Stimulated activated CD4-positive, alpha-beta T cell treated with anti-CD3 and anti-CD28 coated beads, Interleukin-4, amount 100 ng/mL, for 4 hours (primary cell): ENCODE data around the gene CERS6.

ENCODE experiments used
- DNase-seq, 2 experiments: peaks; one replicate each; pipeline ENCODE4 v3.0.0-alpha.2; 2020

The CERS6 gene

GRCh38 chr2:168607992-168608391 lies 151.9 kb downstream of the CERS6 start:
- DNase-seq: no peak

- no peak for DNase-seq
These were observed 152.7 kb downstream of the CERS6 start for GRCh38 chr2:168608796-168609195.

- DNase-seq: no peak
These were observed 155.0 kb downstream of the CERS6 start for GRCh38 chr2:168611091-168611490.

DNA sequence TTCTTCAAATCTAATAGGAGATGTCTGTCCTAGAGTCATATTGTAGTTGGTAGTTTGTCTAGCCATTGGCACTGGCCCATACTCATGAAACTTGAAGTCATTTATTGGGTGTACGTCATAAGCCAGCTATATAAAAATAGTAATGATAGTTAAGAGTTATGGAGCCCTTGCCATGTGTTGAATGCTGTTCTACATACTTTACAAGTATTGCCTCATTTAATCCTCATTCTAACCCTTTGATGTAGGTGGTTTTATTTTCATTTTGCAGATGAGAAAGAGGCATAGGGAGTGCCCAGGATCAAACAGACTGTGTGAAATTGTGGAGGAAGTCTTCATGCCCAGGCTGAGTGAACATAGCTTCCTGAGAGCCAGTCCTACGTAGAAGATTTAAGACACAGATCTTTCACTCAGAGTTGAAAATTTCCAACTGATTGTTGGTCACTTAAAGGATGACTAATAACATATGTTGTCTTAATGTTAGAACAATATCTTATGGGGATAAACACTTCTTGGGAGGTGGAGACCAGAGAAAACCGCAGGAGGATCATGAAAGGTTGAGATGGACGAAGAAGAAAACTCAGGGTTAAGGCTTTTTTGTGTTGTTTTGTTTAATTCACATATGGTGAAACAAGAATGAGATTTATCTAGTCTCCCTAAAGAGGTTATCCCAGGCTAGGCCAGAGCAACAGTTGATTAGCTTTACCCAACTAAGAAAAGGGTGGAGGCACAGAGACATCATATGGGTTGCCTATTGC lies 156.0 kb downstream of the CERS6 start:
- no peak for DNase-seq

DNA sequence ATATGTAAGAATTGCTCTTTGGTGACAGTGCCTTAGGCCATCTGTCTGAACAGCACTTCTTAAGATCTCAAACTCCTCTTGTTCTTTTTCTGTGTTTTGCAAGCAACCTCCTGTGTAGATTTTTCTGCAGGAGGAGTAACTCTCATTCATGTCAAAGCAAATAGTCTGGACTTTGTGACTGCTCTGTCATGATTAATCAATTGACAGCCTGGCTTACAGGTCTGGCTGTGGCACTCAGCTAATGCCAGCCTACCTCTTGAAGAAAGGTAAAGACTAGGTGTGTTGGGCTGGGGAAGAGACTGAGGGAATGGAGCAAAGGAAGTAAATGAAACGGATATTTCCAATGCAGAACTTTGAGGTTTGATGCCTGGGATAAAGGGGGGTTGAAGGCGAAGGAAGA lies 156.6 kb downstream of the CERS6 start:
- DNase-seq: no peak

GRCh38 chr2:168613551-168613950 lies 157.5 kb downstream of the CERS6 start:
- no peak for DNase-seq

DNA sequence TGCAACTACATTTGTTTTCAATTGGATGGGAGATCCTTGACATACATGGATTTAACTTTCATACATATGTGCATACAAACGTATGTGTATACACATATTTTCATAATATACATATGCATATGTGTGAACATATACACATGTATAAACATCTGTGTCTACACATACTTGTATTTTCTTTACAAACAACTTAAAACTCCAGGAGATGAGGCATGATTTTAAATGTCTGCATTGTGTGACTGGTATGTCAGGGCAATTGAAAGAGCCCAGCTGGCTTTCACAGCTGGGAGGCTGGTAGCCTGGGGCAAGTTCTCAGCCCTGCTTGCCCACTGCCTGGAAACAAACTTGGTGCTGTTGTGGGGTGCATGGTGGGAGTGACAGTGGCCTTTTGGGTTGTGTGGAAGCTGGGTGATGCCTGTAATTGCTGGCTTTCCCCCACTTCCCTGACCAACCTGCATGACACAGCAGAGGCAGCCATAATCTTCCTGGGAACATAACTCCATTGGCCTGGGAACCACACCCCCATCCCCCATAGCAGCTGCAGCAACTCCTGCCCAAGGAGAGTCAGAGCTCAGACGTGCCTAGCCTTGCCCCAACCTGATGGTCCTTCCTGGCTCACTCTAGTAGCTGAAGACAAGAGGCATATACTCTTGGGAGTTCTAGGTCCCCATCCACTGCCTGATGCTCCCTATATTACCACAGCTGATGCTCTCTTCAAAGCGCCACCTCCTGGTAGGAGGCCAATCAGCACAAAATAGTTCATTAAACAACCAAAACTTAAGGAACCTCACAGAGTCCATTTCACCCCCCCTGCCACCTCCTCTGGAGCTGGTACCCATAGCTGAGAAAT lies 158.3 kb downstream of the CERS6 start:
- DNase-seq: no peak

GRCh38 chr2:168620554-168620953 lies 164.5 kb downstream of the CERS6 start:
- no peak for DNase-seq

GRCh38 chr2:168622559-168622958 lies 166.5 kb downstream of the CERS6 start:
- no peak for DNase-seq

DNA sequence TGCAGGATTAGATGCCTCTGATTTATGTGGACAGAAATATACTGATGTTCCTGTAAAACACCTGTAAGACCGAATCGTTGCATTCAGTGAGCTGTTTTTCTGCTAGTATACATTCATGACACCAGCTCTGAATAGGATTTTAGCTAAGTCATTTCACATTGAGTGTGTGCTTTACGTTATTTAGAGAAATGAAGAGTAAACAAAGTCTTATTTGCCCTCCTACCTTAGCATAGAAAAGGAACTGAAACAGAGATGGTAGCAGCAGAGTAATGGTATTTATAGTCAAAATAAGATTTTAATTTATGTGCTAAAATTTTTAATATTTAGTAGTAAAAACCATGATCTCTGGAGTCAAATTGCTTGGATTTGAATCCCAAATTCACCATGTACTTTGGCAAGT lies 168.0 kb downstream of the CERS6 start:
- no peak for DNase-seq

GRCh38 chr2:168626096-168626495 lies 170.0 kb downstream of the CERS6 start:
- DNase-seq: no peak

- no peak for DNase-seq
These were observed 170.6 kb downstream of the CERS6 start for GRCh38 chr2:168626647-168627046.

DNA sequence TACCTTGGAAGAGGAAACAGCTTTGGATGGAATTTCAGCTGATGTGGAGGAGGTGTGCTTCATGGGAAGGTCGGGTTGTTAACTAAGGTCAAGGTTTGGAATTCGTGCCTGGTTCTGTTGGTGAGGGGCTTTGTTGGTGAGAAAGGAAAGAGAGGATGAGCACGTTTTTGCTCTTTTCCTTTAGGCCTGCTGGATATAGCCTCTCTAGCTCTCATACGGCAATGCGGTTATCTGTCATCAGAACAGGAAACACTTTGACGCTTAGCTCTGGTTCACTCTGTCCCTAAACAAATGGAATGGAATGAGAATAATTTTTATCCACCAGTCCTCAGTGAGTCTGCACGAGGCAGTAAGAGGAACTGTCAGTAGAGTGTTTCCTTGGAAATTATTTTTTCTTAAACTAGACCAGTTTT lies 176.6 kb downstream of the CERS6 start:
- no peak for DNase-seq

DNA sequence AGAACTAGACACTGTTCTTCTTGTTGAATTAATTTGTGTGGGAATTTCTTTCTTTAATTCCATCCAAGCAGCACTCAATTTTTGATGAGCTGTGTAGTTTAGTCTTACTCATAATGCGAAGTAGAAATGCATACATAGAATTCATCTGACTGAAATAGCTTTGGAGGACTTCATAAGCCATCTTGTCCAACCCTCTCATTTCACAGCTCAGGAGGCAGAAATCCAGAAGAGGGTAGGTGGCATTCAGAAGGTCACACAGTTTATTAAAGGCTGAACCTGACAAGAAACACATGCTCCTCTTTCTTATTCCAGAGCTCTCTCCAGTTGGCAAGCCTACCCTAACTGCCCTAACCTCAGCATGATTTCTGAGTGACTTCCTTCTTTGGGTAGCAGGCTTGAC lies 177.1 kb downstream of the CERS6 start:
- no peak for DNase-seq

GRCh38 chr2:168633895-168634294 lies 177.8 kb downstream of the CERS6 start:
- DNase-seq: no peak

DNA sequence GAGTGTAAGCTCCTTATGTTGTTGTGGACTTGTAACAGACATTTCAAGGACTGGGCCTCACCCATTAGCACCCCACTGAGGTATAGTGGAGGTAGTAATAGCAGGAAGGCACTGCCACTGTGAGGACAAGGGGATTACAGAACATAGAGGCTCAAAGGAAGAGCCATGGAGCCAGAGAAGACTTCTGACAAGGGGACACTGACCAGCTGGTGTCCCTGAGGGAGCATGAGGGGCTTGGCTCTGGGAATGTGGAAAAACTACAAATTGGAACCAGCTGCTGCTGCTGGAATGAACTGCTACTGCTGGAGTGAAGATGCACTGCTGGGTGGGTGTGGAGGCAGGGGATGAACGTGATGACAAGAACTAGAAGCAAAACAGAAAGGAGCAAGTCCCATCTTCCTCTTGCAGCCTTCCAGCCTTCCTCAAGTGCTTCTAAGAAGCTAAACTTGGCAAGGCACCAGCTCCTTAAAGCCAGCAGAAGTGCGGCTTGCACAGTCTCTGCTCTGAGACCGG lies 179.0 kb downstream of the CERS6 start:
- no peak for DNase-seq

GRCh38 chr2:168639018-168639417 lies 182.9 kb downstream of the CERS6 start:
- DNase-seq: no peak

DNA sequence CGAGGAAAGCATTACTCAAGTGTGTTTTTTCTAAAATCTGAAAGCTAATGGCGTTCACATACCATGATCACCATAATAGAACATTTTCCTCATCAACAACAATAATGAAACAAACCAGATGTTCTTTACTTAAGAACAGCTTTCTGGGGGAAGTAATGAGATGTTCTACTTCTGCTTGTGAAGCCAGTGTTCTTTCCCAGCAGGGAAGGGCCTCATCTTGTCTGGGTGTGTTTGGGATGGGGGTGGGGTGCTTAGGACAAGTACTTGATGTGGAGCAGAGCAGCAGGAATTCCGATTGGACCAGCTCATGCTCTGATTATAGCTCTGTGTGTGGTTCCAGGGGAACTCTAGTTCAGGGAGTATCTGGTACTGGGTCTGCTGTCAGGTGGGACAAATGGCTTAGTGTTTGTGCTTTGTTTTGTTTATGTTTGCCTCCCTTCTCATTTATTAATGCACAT lies 183.4 kb downstream of the CERS6 start:
- DNase-seq: no peak

GRCh38 chr2:168640039-168640438 lies 184.0 kb downstream of the CERS6 start:
- no peak for DNase-seq

GRCh38 chr2:168641636-168642035 lies 185.6 kb downstream of the CERS6 start:
- DNase-seq: no peak

- no peak for DNase-seq
These were observed 186.8 kb downstream of the CERS6 start for GRCh38 chr2:168642873-168643272.

DNA sequence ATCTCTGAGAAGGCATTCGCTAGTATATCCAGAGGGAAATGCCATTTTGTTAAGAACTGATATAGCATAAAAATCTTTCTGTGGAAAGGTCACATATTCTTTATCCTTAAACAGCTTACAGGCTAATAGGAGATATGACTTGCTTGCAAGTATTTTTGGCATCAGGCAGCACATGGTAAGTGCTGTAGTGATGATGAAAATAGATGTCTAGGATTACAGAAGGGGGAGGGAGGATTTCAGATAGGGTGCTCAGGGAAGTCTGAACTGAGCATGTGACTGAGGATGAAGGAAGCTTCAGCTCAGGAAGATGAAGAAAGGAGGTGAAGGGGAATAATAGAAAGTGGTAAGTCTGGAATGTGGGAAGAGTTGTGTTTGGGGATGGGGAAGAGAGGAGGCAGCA lies 187.9 kb downstream of the CERS6 start:
- DNase-seq: no peak

- DNase-seq: no peak
These were observed 189.7 kb downstream of the CERS6 start for GRCh38 chr2:168645696-168646338.
